H9 (cell line): ENCODE measurements around the gene TAF3. TPM values are rescaled to one million over a fixed set of nuclear protein-coding genes. Genes with fewer than 3 reads are reported as not detected.

Source experiments
- DNase-seq: peaks from one replicate; pipeline ENCODE4 v3.0.0-alpha.2; 2017
- H2AFZ ChIP-seq: one replicate; pipeline ENCODE4 v1.6.1; 2013; ENCODE audit warnings: mild to moderate bottlenecking, low read length, control low read depth, moderate library complexity
- H2AK5ac ChIP-seq: 2 replicates; pipeline ENCODE4 v1.6.1; 2013; ENCODE audit warnings: low read length, control low read depth, mixed read lengths; ENCODE audit not compliant: insufficient read length
- H2BK120ac ChIP-seq: one replicate; pipeline ENCODE4 v1.6.1; 2013; ENCODE audit warnings: low read depth, mild to moderate bottlenecking, low read length, control low read depth, inconsistent platforms; ENCODE audit not compliant: poor library complexity, severe bottlenecking
- H2BK12ac ChIP-seq: 2 replicates; pipeline ENCODE4 v1.6.1; 2013; ENCODE audit warnings: low read length, control low read depth, mixed read lengths, low read depth; ENCODE audit not compliant: insufficient read length
- H2BK15ac ChIP-seq: 2 replicates; pipeline ENCODE4 v1.6.1; 2013; ENCODE audit warnings: low read depth, low read length, control low read depth
- H2BK20ac ChIP-seq: one replicate; pipeline ENCODE4 v1.6.1; 2013; ENCODE audit warnings: low read depth, mild to moderate bottlenecking, low read length, control low read depth, inconsistent platforms; ENCODE audit not compliant: poor library complexity, severe bottlenecking
- H2BK5ac ChIP-seq: 2 replicates; pipeline ENCODE4 v1.6.1; 2013; ENCODE audit warnings: low read length, control low read depth, mixed read lengths; ENCODE audit not compliant: insufficient read length
- H3K14ac ChIP-seq: 2 replicates; pipeline ENCODE4 v1.6.1; 2013; ENCODE audit warnings: low read length, control low read depth; ENCODE audit not compliant: insufficient read depth
- H3K18ac ChIP-seq: 2 replicates; pipeline ENCODE4 v1.6.1; 2013; ENCODE audit warnings: low read depth, mild to moderate bottlenecking, mixed read lengths, low read length, control low read depth; ENCODE audit not compliant: insufficient read length
- H3K23ac ChIP-seq: 2 replicates; pipeline ENCODE4 v1.6.1; 2013; ENCODE audit warnings: low read length, control low read depth, mixed read lengths, low read depth; ENCODE audit not compliant: insufficient read length
- H3K23me2 ChIP-seq: 2 replicates; pipeline ENCODE4 v1.6.1; 2013; ENCODE audit warnings: low read depth, mild to moderate bottlenecking, mixed read lengths, low read length, control low read depth; ENCODE audit not compliant: insufficient read length, poor library complexity, severe bottlenecking
- H3K27ac ChIP-seq: 2 replicates; pipeline ENCODE4 v1.5.1; 2013; ENCODE audit warnings: low read length, control low read depth, mixed read lengths, low read depth; ENCODE audit not compliant: insufficient read length
- H3K27me3 ChIP-seq: 2 replicates; pipeline ENCODE4 v1.6.1; 2013; ENCODE audit warnings: low read length, control low read depth, inconsistent platforms; ENCODE audit not compliant: insufficient read depth
- H3K4ac ChIP-seq: 2 replicates; pipeline ENCODE4 v1.6.1; 2013; ENCODE audit warnings: low read depth, mild to moderate bottlenecking, control low read depth, inconsistent platforms, low read length, moderate library complexity
- H3K4me1 ChIP-seq: 2 replicates; pipeline ENCODE4 v1.6.1; 2013; ENCODE audit warnings: low read length, control low read depth, inconsistent platforms; ENCODE audit not compliant: insufficient read depth
- H3K4me2 ChIP-seq: 2 replicates; pipeline ENCODE4 v1.6.1; 2013; ENCODE audit warnings: low read length, control low read depth, mixed read lengths; ENCODE audit not compliant: insufficient read length, insufficient read depth
- H3K56ac ChIP-seq: 2 replicates; pipeline ENCODE4 v1.6.1; 2013; ENCODE audit warnings: low read depth, mild to moderate bottlenecking, mixed read lengths, low read length, control low read depth; ENCODE audit not compliant: insufficient read length
- H3K79me1 ChIP-seq: 2 replicates; pipeline ENCODE4 v1.6.1; 2013; ENCODE audit warnings: low read depth, mild to moderate bottlenecking, moderate library complexity, low read length, control low read depth, inconsistent platforms; ENCODE audit not compliant: insufficient read depth, poor library complexity, severe bottlenecking
- H3K79me2 ChIP-seq: 2 replicates; pipeline ENCODE4 v1.6.1; 2013; ENCODE audit warnings: low read length, control low read depth, inconsistent platforms; ENCODE audit not compliant: insufficient read depth
- H3K9ac ChIP-seq: 2 replicates; pipeline ENCODE4 v1.6.1; 2013; ENCODE audit warnings: low read length, control low read depth, mixed read lengths; ENCODE audit not compliant: insufficient read length; ENCODE audit errors: extremely low read depth
- H3K9me3 ChIP-seq: one replicate; pipeline ENCODE4 v1.6.1; 2013; ENCODE audit warnings: low read depth, low read length, inconsistent platforms; ENCODE audit not compliant: control insufficient read depth
- H3T11ph ChIP-seq: one replicate; pipeline ENCODE4 v1.6.1; 2013; ENCODE audit warnings: mild to moderate bottlenecking, low read length, control low read depth, inconsistent platforms
- H4K20me1 ChIP-seq: one replicate; pipeline ENCODE4 v1.6.1; 2013; ENCODE audit not compliant: control insufficient read depth, insufficient read length, insufficient read depth
- H4K5ac ChIP-seq: 2 replicates; pipeline ENCODE4 v1.6.1; 2013; ENCODE audit warnings: low read depth, mild to moderate bottlenecking, mixed read lengths, low read length, control low read depth; ENCODE audit not compliant: insufficient read length
- H4K8ac ChIP-seq: replicated peaks from 2 replicates; pipeline ENCODE4 v1.6.1; 2013; ENCODE audit warnings: low read length, control low read depth, mixed read lengths, low read depth; ENCODE audit not compliant: insufficient read length
- H4K91ac ChIP-seq: 2 replicates; pipeline ENCODE4 v1.6.1; 2013; ENCODE audit warnings: low read depth, mild to moderate bottlenecking, moderate library complexity, mixed read lengths, low read length, control low read depth; ENCODE audit not compliant: insufficient read length
- H3K27ac Mint-ChIP-seq, 3 experiments: 2 replicates in 2 of 3; 3 replicates in 1 of 3; pipeline ENCODE4 v1.8.0; 2020 to 2021; ENCODE audit warnings: mixed read lengths in 3 of 3, mild to moderate bottlenecking in 1 of 3, moderate library complexity in 1 of 3
- H3K27me3 Mint-ChIP-seq: 2 replicates; pipeline ENCODE4 v1.8.0; 2021; ENCODE audit warnings: low read depth, mild to moderate bottlenecking, moderate library complexity, mixed read lengths
- H3K36me3 Mint-ChIP-seq, 3 experiments: 2 replicates in 2 of 3; 3 replicates in 1 of 3; pipeline ENCODE4 v1.8.0; 2020 to 2021; ENCODE audit warnings: low read depth in 3 of 3, mixed read lengths in 3 of 3; ENCODE audit not compliant: insufficient read depth in 1 of 3
- H3K4me1 Mint-ChIP-seq, 2 experiments: 2 replicates each; pipeline ENCODE4 v1.8.0; 2020; ENCODE audit warnings: mixed read lengths in 2 of 2
- H3K4me3 Mint-ChIP-seq, 2 experiments: 2 replicates in 1 of 2; 3 replicates in 1 of 2; pipeline ENCODE4 v1.8.0; 2020 to 2021; ENCODE audit warnings: mild to moderate bottlenecking in 2 of 2, mixed read lengths in 2 of 2, moderate library complexity in 1 of 2
- H3K9me3 Mint-ChIP-seq, 2 experiments: 2 replicates in 1 of 2; 3 replicates in 1 of 2; pipeline ENCODE4 v1.8.0; 2020; ENCODE audit warnings: mild to moderate bottlenecking in 2 of 2, mixed read lengths in 2 of 2, moderate library complexity in 1 of 2
- WGBS: extraction: QIAGEN DNeasy Blood & Tissue Kit; methylation state at CpG from one replicate; pipeline ENCODE4 v1.1.7; 2013; ENCODE audit warnings: missing lambda C conversion rate, low lambda C conversion rate, mixed read lengths; ENCODE audit not compliant: insufficient read length; ENCODE audit errors: extremely low coverage; 5-methylcytosine and 5-hydroxymethylcytosine counted together
- total RNA-seq: library from RNA; stranded (reverse); gene quantifications from 2 replicates; pipeline ENCODE4 v1.2.1, GENCODE V29; 2021
- TF ChIP-seq, protein P1 (sequence below): fragments of 200-600 bp; sonication (generic); conservative IDR thresholded peaks from 3 replicates; pipeline ENCODE4 v1.8.0; 2021; ENCODE audit warnings: antibody characterized with exemption, mild to moderate bottlenecking

The TAF3 gene
- total RNA-seq, 1 experiment from 2014 or later, result 10.2 TPM

DNA sequence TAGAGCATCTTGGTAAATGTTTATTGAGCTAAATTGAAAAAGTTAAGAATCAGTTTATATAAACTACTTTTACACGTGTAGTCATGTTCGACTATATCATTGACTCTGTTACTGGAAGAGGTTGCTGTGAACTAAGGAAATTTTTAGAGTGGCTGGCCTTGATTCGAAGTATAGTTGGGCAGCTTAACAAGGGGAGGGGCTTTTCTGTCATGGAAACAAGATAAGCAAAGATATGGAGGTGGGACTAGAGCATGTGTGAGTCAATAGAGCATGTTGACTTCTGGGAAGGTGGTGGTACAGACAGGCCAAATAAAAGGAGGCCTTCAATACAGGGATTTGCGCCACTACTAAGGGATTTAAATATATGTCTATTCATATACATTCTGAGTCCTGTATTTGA lies 22.7 kb upstream of the TAF3 start:
- H3K4ac ChIP-seq, result no peak overlapping the region
- H2BK12ac ChIP-seq, result no peak overlapping the region
- H3K79me1 ChIP-seq, result no peaks in the 10 kb centered on the region
- no peak overlapping the region for H3K56ac ChIP-seq
- H3K14ac ChIP-seq, result no peak overlapping the region
- no peak overlapping the region for H2BK20ac ChIP-seq
- H2BK120ac ChIP-seq, result no peak overlapping the region
- no peak overlapping the region for H2BK5ac ChIP-seq
- WGBS, result no CpG with 5 or more reads among the region's 4 CpGs
- DNase-seq, result no peak
- no peak overlapping the region for H3K27ac Mint-ChIP-seq
- H3K4me3 Mint-ChIP-seq, result no peak overlapping the region
- H4K8ac ChIP-seq, result no peak overlapping the region
- no peak overlapping the region for H2AFZ ChIP-seq
- peaks cover 25 to 53% (median 47%) of the 10 kb centered on the region in 3 experiments; a peak in 6 of 7 replicates for H3K36me3 Mint-ChIP-seq
- no peaks in the 10 kb centered on the region for H3K27me3 ChIP-seq
- no peak overlapping the region for H3K23ac ChIP-seq
- TF ChIP-seq, protein P1, sequence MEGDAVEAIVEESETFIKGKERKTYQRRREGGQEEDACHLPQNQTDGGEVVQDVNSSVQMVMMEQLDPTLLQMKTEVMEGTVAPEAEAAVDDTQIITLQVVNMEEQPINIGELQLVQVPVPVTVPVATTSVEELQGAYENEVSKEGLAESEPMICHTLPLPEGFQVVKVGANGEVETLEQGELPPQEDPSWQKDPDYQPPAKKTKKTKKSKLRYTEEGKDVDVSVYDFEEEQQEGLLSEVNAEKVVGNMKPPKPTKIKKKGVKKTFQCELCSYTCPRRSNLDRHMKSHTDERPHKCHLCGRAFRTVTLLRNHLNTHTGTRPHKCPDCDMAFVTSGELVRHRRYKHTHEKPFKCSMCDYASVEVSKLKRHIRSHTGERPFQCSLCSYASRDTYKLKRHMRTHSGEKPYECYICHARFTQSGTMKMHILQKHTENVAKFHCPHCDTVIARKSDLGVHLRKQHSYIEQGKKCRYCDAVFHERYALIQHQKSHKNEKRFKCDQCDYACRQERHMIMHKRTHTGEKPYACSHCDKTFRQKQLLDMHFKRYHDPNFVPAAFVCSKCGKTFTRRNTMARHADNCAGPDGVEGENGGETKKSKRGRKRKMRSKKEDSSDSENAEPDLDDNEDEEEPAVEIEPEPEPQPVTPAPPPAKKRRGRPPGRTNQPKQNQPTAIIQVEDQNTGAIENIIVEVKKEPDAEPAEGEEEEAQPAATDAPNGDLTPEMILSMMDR, result no peak
- no peak overlapping the region for H2AK5ac ChIP-seq
- no peaks in the 10 kb centered on the region for H4K20me1 ChIP-seq
- H3K18ac ChIP-seq, result no peak overlapping the region
- no peak overlapping the region for H3K27ac ChIP-seq
- H3K23me2 ChIP-seq, result no peaks in the 10 kb centered on the region
- peaks cover 17% of the 10 kb centered on the region for H3K79me2 ChIP-seq
- no peak overlapping the region for H4K91ac ChIP-seq
- H3K9ac ChIP-seq, result no peak overlapping the region
- H4K5ac ChIP-seq, result no peak overlapping the region
- no peak overlapping the region for H3T11ph ChIP-seq
- no peaks in the 10 kb centered on the region; a peak in 3 of 4 replicates for H3K4me1 Mint-ChIP-seq
- no peaks in the 10 kb centered on the region for H3K4me1 ChIP-seq
- H3K4me2 ChIP-seq, result no peak overlapping the region
- H2BK15ac ChIP-seq, result no peak overlapping the region
- no peaks in the 10 kb centered on the region for H3K27me3 Mint-ChIP-seq
- H3K9me3 Mint-ChIP-seq, result no peaks in the 10 kb centered on the region
- H3K9me3 ChIP-seq, result no peaks in the 10 kb centered on the region
